Measurements from ENCODE around the gene P2RY12. TPM values are rescaled to one million over a fixed set of nuclear protein-coding genes. Genes with fewer than 3 reads are reported as not detected.

Gene P2RY12
- total and polyA plus RNA-seq, 9 of the 15 experiments (the other 6 are each of a cell fraction or from before 2014, with no cell fraction given), result not detected

GRCh38 chr3:151403246-151403645, 18.7 kb upstream of the P2RY12 start:
- CTCF ChIA-PET (ENCODE audit: low intra/inter-chr PET ratio), result no interaction called here

DNA sequence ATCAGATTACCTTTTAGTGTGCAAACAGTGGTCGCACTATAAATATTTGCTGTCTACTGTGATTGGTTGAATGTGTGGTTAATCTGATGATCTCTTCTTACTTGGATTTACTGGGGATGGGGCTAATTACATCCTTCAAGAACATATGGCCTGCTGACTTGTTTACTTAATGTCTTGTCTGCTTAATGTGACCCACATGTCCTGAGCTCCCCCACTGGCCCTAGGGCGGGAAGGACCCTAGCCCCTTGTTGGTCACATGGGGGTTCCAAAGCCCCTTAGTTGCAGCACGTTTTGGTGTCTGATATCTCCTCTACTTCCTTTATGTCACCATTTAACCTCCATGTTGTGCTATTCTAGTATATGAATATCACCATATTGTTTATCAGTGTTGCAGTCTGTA, 17.8 kb upstream of the P2RY12 start:
- DNase-seq (ENCODE audit: extremely low read depth in 1 of 4, low spot score in 3 of 4) (no peak), FAIRE-seq (no peak), ATAC-seq (no peak)
- Histone ChIP-seq H4K20me1 (replicated peaks; ENCODE audit: control insufficient read depth, insufficient read depth, low read length) (no peaks in the 10 kb centered on the region), H3K79me2 (ENCODE audit: control insufficient read depth, insufficient read depth, low read length) (no peaks in the 10 kb centered on the region), H3K9ac (ENCODE audit: insufficient read depth in 1 of 2, low read depth in 2 of 2, low read length in 2 of 2) (no peak overlapping the region), H2AFZ (ENCODE audit: low read depth, low read length) (no peak overlapping the region), H3K27me3 (ENCODE audit: control insufficient read depth in 2 of 2, insufficient read depth in 2 of 2, low read length in 2 of 2) (peaks cover 0 to 4% of the 10 kb centered on the region in 2 experiments; a peak in 1 of 5 replicates), H3K9me3 (replicated peaks; ENCODE audit: control insufficient read depth, insufficient read depth, low read depth, low read length) (no peaks in the 10 kb centered on the region), H3K4me2 (ENCODE audit: insufficient read depth, low read length) (no peak overlapping the region), H3K36me3 (ENCODE audit: control insufficient read depth, insufficient read depth, low read length) (no peaks in the 10 kb centered on the region), H3K4me1 (replicated peaks in 1 of 2; ENCODE audit: control insufficient read depth in 2 of 2, insufficient read depth in 2 of 2, low read length in 2 of 2) (no peaks in the 10 kb centered on the region), H3K27ac (ENCODE audit: extremely low read depth, low read depth, low read length) (no peak overlapping the region), H3K4me3 (no peak overlapping the region), H3K9me1 (ENCODE audit: control insufficient read depth, insufficient read depth, low read length) (no peaks in the 10 kb centered on the region)
- BruUV-seq (replicated peaks), result no TSS peak
- ChIA-PET POLR2A (no interaction called here), CTCF (ENCODE audit: low intra/inter-chr PET ratio) (no interaction called here)
- intact Hi-C loops (cut with micrococcal nuclease), result no loop called here
- TF ChIP-seq CCAR2 (IDR thresholded peaks at IDR 0.05; ENCODE audit: low read depth, low read length), result no peak
- WGBS (ENCODE audit: insufficient coverage, low coverage, missing lambda C conversion rate), result 0% methylated on average over 3 of the region's 3 CpGs
- in situ Hi-C loops (cut with MboI), result no loop called here

More at GRCh38 chr3:151403246-151403645, 18.7 kb upstream of the P2RY12 start:
- Histone ChIP-seq H3K4me1 (replicated peaks in 1 of 2; ENCODE audit: control insufficient read depth in 2 of 2, insufficient read depth in 2 of 2, low read length in 2 of 2) (no peaks in the 10 kb centered on the region), H3K4me3 (no peak overlapping the region), H3K9ac (ENCODE audit: insufficient read depth in 1 of 2, low read depth in 2 of 2, low read length in 2 of 2) (no peak overlapping the region), H3K27ac (ENCODE audit: extremely low read depth, low read depth, low read length) (no peak overlapping the region), H3K9me1 (ENCODE audit: control insufficient read depth, insufficient read depth, low read length) (no peaks in the 10 kb centered on the region), H3K9me3 (replicated peaks; ENCODE audit: control insufficient read depth, insufficient read depth, low read depth, low read length) (no peaks in the 10 kb centered on the region), H2AFZ (ENCODE audit: low read depth, low read length) (no peak overlapping the region), H4K20me1 (replicated peaks; ENCODE audit: control insufficient read depth, insufficient read depth, low read length) (no peaks in the 10 kb centered on the region), H3K4me2 (ENCODE audit: insufficient read depth, low read length) (no peak overlapping the region), H3K36me3 (ENCODE audit: control insufficient read depth, insufficient read depth, low read length) (no peaks in the 10 kb centered on the region), H3K27me3 (ENCODE audit: control insufficient read depth in 2 of 2, insufficient read depth in 2 of 2, low read length in 2 of 2) (peaks cover 0 to 3% of the 10 kb centered on the region in 2 experiments; a peak in 1 of 5 replicates), H3K79me2 (ENCODE audit: control insufficient read depth, insufficient read depth, low read length) (no peaks in the 10 kb centered on the region)
- no peak for DNase-seq (ENCODE audit: extremely low read depth in 1 of 4, low spot score in 3 of 4)
- in situ Hi-C loops (cut with MboI) (no loop called here), intact Hi-C loops (cut with micrococcal nuclease) (no loop called here)
- ATAC-seq, result no peak
- WGBS (ENCODE audit: insufficient coverage, low coverage, missing lambda C conversion rate), result 2% methylated on average over 2 of the region's 2 CpGs
- FAIRE-seq, result no peak
- POLR2A ChIA-PET, result interaction anchor here (0.6 kb wide), 1 partner anchor 77 kb away, joined by 3 read pairs; no protein-coding TSS in a partner anchor
- no TSS peak for BruUV-seq (replicated peaks)
- TF ChIP-seq POLR2G (IDR thresholded peaks at IDR 0.05; ENCODE audit: low read depth, low read length), result no peak
- no peak for TF ChIP-seq SIN3A (IDR thresholded peaks at IDR 0.05; ENCODE audit: borderline replicate concordance in 2 of 2, control insufficient read depth in 1 of 2, low read depth in 2 of 2, low read length in 2 of 2)
- no peak for TF ChIP-seq CHCHD3 (CRISPR knock-in tag; IDR thresholded peaks at IDR 0.05)
- TF ChIP-seq SNAPC5 (CRISPR knock-in tag; IDR thresholded peaks at IDR 0.05), result no peak
- no peak for TF ChIP-seq MYNN (IDR thresholded peaks at IDR 0.05)
- no peak for TF ChIP-seq MYNN (CRISPR knock-in tag; IDR thresholded peaks at IDR 0.05)
- no peak for TF ChIP-seq ESRRB (CRISPR knock-in tag; IDR thresholded peaks at IDR 0.05; ENCODE audit: borderline replicate concordance)
- TF ChIP-seq PHTF2 (CRISPR knock-in tag; IDR thresholded peaks at IDR 0.05), result no peak
- TF ChIP-seq ZNF695 (CRISPR knock-in tag; IDR thresholded peaks at IDR 0.05), result no peak
- TF ChIP-seq BCOR (IDR thresholded peaks at IDR 0.05), result no peak

Measured in K562 (cell line).